ENCODE measurements around the gene GUCY2F.

GUCY2F gene

DNA sequence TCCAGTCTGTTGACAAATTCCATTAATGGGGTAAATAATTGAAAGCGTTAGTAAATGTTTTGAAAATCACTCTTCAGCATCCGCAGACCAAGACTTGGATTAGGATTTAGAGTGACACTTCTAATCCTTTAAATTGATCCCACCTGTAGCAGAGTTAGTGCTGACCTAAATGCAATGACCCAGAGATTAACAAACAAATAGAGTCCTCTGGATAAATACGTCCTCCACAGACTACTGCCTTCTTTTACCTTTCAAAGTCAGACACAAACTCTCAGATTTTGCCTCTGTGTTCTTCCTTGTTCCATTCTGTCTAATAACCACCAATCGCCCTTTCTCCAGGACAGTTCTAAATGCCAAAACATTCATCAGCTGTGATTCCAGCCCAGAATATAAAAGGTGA lies at the start of gene GUCY2F:
Gene GUCY2F (minus strand): TSS at position 101 of the 400 bp plus-strand sequence. CDS start 6,150 bp downstream, outside the sequence.
- Histone ChIP-seq H3K9ac (ENCODE audit: low read length) (no peak within 1 kb of the TSS), H3K4me1 (ENCODE audit: insufficient read depth, low read length) (no peaks in the 10 kb centered on the region), H3K27ac (ENCODE audit: low read depth, low read length) (no peak within 1 kb of the TSS), H3K36me3 (ENCODE audit: insufficient read depth, low read length) (no peaks in the 10 kb centered on the region), H3K27me3 (ENCODE audit: control insufficient read depth in 1 of 2, insufficient read depth in 2 of 2, low read length in 2 of 2) (peaks cover 0 to 4% of the 10 kb centered on the region in 2 donors), H3K4me3 (ENCODE audit: low read depth in 1 of 2, low read length in 2 of 2) (no peak within 1 kb of the TSS), H3K9me3 (ENCODE audit: low read length) (no peaks in the 10 kb centered on the region)

DNA sequence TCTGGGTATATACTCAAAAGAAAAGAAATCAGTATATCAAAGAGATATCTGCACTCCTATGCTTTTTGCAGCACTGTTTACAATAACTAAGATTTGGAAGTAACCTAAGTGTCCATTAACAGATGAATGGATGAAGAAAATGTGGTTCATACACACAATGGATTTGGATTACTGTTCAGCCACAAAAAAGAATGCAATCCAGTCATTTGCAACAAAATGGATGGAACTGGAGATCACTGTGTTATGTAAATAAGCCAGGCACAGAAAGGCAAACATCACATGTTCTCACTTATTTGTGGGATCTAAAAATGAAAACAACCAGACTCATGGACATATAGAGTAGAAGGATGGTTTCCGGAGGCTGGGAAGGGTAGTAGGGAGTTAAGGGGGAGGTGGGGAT lies 37.1 kb upstream of the GUCY2F start:
- Histone ChIP-seq H3K9ac (ENCODE audit: low read length) (no peak overlapping the region), H3K27ac (ENCODE audit: low read depth, low read length) (no peak overlapping the region), H3K36me3 (ENCODE audit: insufficient read depth, low read length) (no peaks in the 10 kb centered on the region), H3K27me3 (ENCODE audit: control insufficient read depth in 1 of 2, insufficient read depth in 2 of 2, low read length in 2 of 2) (no peaks in the 10 kb centered on the region), H3K9me3 (ENCODE audit: low read length) (no peaks in the 10 kb centered on the region), H3K4me1 (ENCODE audit: insufficient read depth, low read length) (no peaks in the 10 kb centered on the region), H3K4me3 (ENCODE audit: low read depth in 1 of 2, low read length in 2 of 2) (no peak overlapping the region)

DNA sequence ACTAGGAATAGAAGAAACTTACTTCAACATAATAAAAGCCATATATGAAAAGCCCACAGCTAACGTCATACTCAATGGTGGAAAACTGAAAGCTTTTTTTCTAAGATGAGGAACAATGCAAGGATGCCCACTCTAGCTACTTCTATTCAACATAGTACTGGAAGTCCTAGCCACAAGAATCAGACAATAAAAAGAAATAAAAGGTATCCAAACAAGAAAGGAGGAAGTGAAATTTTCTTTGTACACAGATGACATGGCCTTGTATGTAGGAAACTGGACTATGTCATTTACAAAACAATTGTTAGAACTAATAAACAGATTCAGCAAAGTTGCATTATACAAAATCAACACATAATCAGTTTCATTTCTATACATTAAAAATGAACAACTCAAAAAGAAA lies 29.2 kb upstream of the GUCY2F start:
- Histone ChIP-seq H3K27me3 (ENCODE audit: control insufficient read depth in 1 of 2, insufficient read depth in 2 of 2, low read length in 2 of 2) (no peaks in the 10 kb centered on the region), H3K9ac (ENCODE audit: low read length) (no peak overlapping the region), H3K4me3 (ENCODE audit: low read depth in 1 of 2, low read length in 2 of 2) (no peak overlapping the region), H3K27ac (ENCODE audit: low read depth, low read length) (no peak overlapping the region), H3K36me3 (ENCODE audit: insufficient read depth, low read length) (no peaks in the 10 kb centered on the region), H3K4me1 (ENCODE audit: insufficient read depth, low read length) (no peaks in the 10 kb centered on the region), H3K9me3 (ENCODE audit: low read length) (no peaks in the 10 kb centered on the region)

DNA sequence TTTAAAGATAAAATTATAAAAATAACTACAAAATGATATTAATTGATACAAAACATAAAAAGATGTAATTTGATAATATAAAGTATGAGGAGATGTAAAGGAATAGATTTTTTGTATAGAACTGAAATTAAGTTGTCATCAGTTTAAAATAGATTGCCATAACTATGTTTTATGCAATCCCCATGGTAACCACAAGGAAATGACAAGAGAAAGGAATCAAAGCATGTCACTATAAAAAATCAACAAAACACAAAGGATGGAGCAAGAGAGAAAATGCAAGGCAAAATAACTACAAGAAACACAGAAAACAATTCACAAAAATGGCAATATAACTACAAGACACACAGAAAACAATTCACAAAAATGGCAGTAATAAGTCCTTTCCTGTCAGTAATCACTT lies 27.0 kb upstream of the GUCY2F start:
- no peaks in the 10 kb centered on the region for H3K36me3 ChIP-seq (ENCODE audit: insufficient read depth, low read length)
- no peak overlapping the region for H3K9ac ChIP-seq (ENCODE audit: low read length)
- H3K9me3 ChIP-seq (ENCODE audit: low read length) = no peaks in the 10 kb centered on the region
- H3K27me3 ChIP-seq (ENCODE audit: control insufficient read depth in 1 of 2, insufficient read depth in 2 of 2, low read length in 2 of 2) = peaks cover 0 to 3% of the 10 kb centered on the region in 2 donors
- H3K4me3 ChIP-seq (ENCODE audit: low read depth in 1 of 2, low read length in 2 of 2) = no peak overlapping the region
- H3K27ac ChIP-seq (ENCODE audit: low read depth, low read length) = no peak overlapping the region
- no peaks in the 10 kb centered on the region for H3K4me1 ChIP-seq (ENCODE audit: insufficient read depth, low read length)

DNA sequence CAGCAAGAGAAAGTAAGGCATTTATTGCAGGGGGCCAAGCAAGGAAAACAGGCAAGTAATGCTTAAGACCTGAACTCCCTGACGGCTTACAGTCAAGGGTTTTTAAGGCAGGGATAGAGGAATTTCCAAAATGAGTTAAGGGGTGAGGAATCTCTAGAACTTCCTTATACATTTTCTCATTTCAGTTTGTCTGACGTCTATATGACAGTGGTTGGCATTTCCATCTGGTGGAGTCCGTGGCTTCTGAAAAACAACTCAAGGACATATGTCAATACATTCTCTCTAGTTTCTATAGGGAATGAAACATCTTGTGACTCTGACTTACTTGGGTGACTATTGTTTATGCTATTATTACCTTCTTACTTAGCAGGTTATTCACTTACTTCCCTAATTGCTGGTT lies 19.3 kb upstream of the GUCY2F start:
- peaks cover 0 to 3% of the 10 kb centered on the region in 2 donors for H3K27me3 ChIP-seq (ENCODE audit: control insufficient read depth in 1 of 2, insufficient read depth in 2 of 2, low read length in 2 of 2)

DNA sequence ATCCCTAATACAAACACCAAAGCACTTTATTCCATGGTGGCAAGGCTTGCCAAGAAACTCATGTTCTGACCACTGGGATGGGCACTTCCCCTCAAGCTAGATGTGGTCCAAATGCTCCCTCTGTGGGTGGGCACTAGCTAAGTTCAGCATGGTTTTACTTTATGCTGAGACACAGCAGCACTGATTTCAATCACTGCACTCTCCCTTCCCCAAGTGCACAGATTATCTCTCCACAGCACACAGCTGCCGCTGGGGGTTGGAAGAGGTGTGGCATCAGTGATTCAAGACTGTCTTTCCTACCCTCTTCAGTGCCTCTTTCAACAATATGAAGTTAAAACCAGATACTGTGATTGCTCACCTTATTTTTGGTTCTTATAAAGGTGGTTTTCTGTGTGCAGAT lies 16.5 kb upstream of the GUCY2F start:
- Histone ChIP-seq H3K9me3 (ENCODE audit: low read length) (no peaks in the 10 kb centered on the region), H3K27ac (ENCODE audit: low read depth, low read length) (no peak overlapping the region), H3K4me1 (ENCODE audit: insufficient read depth, low read length) (no peaks in the 10 kb centered on the region), H3K27me3 (ENCODE audit: control insufficient read depth in 1 of 2, insufficient read depth in 2 of 2, low read length in 2 of 2) (peaks cover 0 to 4% of the 10 kb centered on the region in 2 donors), H3K36me3 (ENCODE audit: insufficient read depth, low read length) (no peaks in the 10 kb centered on the region), H3K9ac (ENCODE audit: low read length) (no peak overlapping the region), H3K4me3 (ENCODE audit: low read depth in 1 of 2, low read length in 2 of 2) (no peak overlapping the region)

More for the DNA sequence above, 19.3 kb upstream of the GUCY2F start:
- no peaks in the 10 kb centered on the region for H3K9me3 ChIP-seq (ENCODE audit: low read length)
- H3K4me3 ChIP-seq (ENCODE audit: low read depth in 1 of 2, low read length in 2 of 2) = no peak overlapping the region
- no peaks in the 10 kb centered on the region for H3K4me1 ChIP-seq (ENCODE audit: insufficient read depth, low read length)
- H3K9ac ChIP-seq (ENCODE audit: low read length) = no peak overlapping the region
- H3K36me3 ChIP-seq (ENCODE audit: insufficient read depth, low read length) = no peaks in the 10 kb centered on the region
- no peak overlapping the region for H3K27ac ChIP-seq (ENCODE audit: low read depth, low read length)

DNA sequence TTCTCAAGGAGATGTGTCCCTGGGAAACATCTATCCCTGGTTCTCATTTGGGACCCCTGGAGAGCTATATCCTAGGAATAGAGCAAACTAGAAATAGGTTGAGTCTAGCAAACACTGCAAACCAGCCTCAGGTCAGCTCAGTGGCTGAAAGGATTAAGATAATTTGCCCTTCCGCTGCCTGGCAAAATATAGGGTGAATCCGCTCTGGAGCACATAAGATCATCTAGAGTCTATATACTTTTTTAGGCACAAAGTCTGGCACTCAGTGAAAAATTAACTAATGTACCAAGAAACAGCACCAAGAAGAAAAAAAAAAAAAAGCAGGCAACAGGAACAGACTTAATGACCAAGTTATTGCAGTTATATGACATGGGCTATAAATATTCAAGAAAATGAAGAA lies 7.3 kb upstream of the GUCY2F start:
- Histone ChIP-seq H3K4me3 (ENCODE audit: low read depth in 1 of 2, low read length in 2 of 2) (no peak overlapping the region), H3K9ac (ENCODE audit: low read length) (no peak overlapping the region), H3K36me3 (ENCODE audit: insufficient read depth, low read length) (no peaks in the 10 kb centered on the region), H3K27ac (ENCODE audit: low read depth, low read length) (no peak overlapping the region), H3K4me1 (ENCODE audit: insufficient read depth, low read length) (no peaks in the 10 kb centered on the region), H3K9me3 (ENCODE audit: low read length) (no peaks in the 10 kb centered on the region), H3K27me3 (ENCODE audit: control insufficient read depth in 1 of 2, insufficient read depth in 2 of 2, low read length in 2 of 2) (no peaks in the 10 kb centered on the region)

DNA sequence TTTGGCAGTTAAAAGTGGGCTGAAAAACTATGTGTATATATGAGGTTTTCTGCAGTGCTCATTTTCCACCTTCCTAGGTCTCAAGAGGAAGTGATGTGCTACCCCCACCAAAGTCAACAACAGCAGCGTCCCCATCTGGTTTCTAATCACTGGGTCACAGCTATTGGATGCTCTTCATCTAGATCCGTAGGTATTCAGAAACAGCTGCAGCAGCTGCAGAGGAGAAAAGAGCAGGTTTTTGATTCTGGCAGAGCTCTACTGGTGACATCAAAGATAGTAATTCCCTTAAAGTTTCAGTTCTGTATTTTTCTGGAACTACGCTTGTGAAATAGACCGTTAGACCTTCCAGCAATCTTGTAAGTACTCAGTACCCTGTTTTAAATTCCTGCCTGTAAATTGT lies 5.8 kb upstream of the GUCY2F start:
- Histone ChIP-seq H3K4me3 (ENCODE audit: low read depth in 1 of 2, low read length in 2 of 2) (no peak overlapping the region), H3K9me3 (ENCODE audit: low read length) (no peaks in the 10 kb centered on the region)

DNA sequence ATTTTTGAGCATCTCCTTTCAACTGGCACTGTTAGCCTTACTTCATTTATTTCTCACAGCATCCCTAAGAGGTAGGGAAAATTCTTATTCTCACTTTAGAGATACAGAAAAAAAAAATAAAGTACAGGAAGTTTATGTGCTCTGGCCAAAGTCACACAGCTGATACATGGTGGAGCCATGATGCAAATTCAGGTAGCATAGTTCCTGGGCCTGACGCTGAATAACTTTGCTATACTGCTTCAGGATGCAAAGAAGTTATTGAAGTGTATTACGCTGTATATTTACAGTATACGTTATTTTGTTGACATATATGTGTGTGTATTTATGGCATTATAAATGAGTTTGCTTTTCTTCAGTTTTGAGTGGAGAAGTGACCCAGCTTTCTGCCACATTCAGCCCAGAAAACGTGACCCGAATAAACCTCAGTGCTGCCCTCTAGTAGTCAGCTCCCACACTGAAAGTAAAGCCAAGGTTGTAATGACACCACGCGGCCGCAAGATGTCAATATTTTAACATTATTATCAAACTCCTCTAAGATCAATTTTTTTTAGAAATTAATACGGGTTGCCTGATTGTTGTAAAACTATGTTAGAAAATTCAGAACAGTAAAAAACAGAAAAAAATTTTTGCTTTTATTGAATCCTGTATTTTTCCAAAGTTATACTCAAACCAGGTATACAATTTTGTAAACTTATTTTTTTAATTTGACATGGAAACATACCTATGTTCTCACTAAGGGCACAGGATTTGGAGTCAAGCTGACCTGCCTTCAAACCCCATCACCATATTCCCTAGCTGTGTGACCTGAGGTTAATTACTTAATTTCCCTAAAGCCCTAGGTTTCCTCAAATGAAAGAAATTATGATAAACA lies 3.8 kb upstream of the GUCY2F start:
- Histone ChIP-seq H3K27me3 (ENCODE audit: control insufficient read depth in 1 of 2, insufficient read depth in 2 of 2, low read length in 2 of 2) (peaks cover 0 to 4% of the 10 kb centered on the region in 2 donors), H3K36me3 (ENCODE audit: insufficient read depth, low read length) (no peaks in the 10 kb centered on the region), H3K27ac (ENCODE audit: low read depth, low read length) (no peak overlapping the region), H3K9me3 (ENCODE audit: low read length) (no peaks in the 10 kb centered on the region), H3K4me1 (ENCODE audit: insufficient read depth, low read length) (no peaks in the 10 kb centered on the region), H3K9ac (ENCODE audit: low read length) (no peak overlapping the region), H3K4me3 (ENCODE audit: low read depth in 1 of 2, low read length in 2 of 2) (no peak overlapping the region)

More for the DNA sequence above, 5.8 kb upstream of the GUCY2F start:
- Histone ChIP-seq H3K36me3 (ENCODE audit: insufficient read depth, low read length) (no peaks in the 10 kb centered on the region), H3K27me3 (ENCODE audit: control insufficient read depth in 1 of 2, insufficient read depth in 2 of 2, low read length in 2 of 2) (peaks cover 0 to 3% of the 10 kb centered on the region in 2 donors), H3K27ac (ENCODE audit: low read depth, low read length) (no peak overlapping the region), H3K9ac (ENCODE audit: low read length) (no peak overlapping the region), H3K4me1 (ENCODE audit: insufficient read depth, low read length) (no peaks in the 10 kb centered on the region)

DNA sequence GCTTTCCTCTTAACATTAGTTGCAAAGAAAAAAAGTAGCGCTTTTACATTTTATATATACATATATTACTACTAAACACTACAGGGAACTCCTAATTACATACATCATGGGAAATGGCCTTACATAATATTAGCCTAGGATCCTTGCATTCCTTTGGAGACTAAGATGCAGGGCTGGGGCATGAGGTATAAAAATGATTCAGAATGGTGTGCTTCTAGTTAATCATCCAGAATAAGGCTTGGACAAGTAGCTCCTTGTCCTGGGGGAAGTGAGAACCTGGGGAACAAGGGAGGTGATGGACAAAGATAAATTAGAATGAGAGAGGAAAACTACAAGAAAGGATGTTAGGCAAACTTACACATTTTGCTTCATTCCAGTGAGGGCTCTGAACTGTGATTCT lies 3.0 kb upstream of the GUCY2F start:
- Histone ChIP-seq H3K4me3 (ENCODE audit: low read depth in 1 of 2, low read length in 2 of 2) (no peak overlapping the region), H3K27ac (ENCODE audit: low read depth, low read length) (no peak overlapping the region), H3K4me1 (ENCODE audit: insufficient read depth, low read length) (no peaks in the 10 kb centered on the region), H3K9ac (ENCODE audit: low read length) (no peak overlapping the region), H3K9me3 (ENCODE audit: low read length) (no peaks in the 10 kb centered on the region), H3K27me3 (ENCODE audit: control insufficient read depth in 1 of 2, insufficient read depth in 2 of 2, low read length in 2 of 2) (peaks cover 0 to 4% of the 10 kb centered on the region in 2 donors), H3K36me3 (ENCODE audit: insufficient read depth, low read length) (no peaks in the 10 kb centered on the region)

DNA sequence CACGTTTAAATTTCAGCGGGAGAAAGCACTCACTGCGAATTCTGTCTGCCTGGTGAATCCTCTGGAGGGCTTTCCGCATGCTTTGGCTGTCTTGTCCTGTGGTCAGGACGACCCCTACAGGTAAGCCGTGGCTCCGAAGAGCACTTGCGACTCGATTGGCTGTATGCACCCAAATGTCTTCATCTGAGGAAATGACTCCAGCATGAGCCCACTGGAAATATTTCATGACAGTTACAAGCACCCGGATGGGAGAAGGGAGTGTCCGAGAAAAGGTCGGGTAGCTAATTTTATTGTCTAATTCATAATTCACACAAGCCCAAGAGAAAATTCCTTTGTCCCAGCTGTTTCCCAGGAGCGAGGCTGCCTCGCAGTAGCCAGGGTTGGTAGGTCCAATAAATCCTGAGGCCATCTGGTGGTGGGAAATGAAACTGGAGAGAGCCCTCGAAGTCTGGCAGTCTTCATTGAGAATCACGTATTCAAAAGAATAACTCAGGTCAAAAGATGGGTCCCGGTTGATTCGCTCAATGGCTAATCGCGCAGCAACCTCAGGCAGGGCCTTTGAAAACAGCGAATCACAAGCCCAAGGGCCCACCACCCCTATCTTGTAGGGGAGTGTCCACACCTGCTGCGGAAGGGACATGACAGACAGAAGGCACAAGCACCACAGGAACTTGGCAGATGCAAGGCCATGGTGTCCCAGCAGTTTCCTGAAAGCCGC lies 6.6 kb downstream of the GUCY2F start:
- Histone ChIP-seq H3K27me3 (ENCODE audit: control insufficient read depth in 1 of 2, insufficient read depth in 2 of 2, low read length in 2 of 2) (peaks cover 0 to 11% of the 10 kb centered on the region in 2 donors), H3K27ac (ENCODE audit: low read depth, low read length) (no peak overlapping the region), H3K4me1 (ENCODE audit: insufficient read depth, low read length) (no peaks in the 10 kb centered on the region), H3K4me3 (ENCODE audit: low read depth in 1 of 2, low read length in 2 of 2) (no peak overlapping the region), H3K36me3 (ENCODE audit: insufficient read depth, low read length) (no peaks in the 10 kb centered on the region), H3K9ac (ENCODE audit: low read length) (no peak overlapping the region), H3K9me3 (ENCODE audit: low read length) (no peaks in the 10 kb centered on the region)

Measured in muscle layer of colon (tissue), 2 donors.